Activated CD8-positive, alpha-beta memory T cell treated with anti-CD3 and anti-CD28 coated beads, Interleukin-2, amount 10 ng/mL, durations not matched to agents 7 days and 5 days (primary cell): Measurements from ENCODE around the gene MEIKIN. TPM values are rescaled to one million over a fixed set of nuclear protein-coding genes. Genes with fewer than 3 reads are reported as not detected.
"Not testable (repeated sequence)": the region's sequence is repeated elsewhere in the genome, so short reads cannot be mapped to it uniquely, and the experiment has no call there.

Source experiments
- ATAC-seq: fragments of 150-1000 bp; cut with Tn5 transposase; one replicate; pipeline ENCODE4 v1.10.0; 2021; ENCODE audit warnings: moderate library complexity
- CTCF ChIA-PET: fragments of 350-600 bp; sonication (Branson Sonifier 250); formaldehyde crosslinking; loops from one replicate; lab custom pipeline; 2021; ENCODE audit warnings: antibody characterized with exemption; lab: Charles Lee
- DNase-seq: peaks from one replicate; pipeline ENCODE4 v3.0.0-alpha.2; 2020
- H3K27ac Mint-ChIP-seq: one replicate; pipeline ENCODE4 v1.8.0; 2021; ENCODE audit warnings: mild to moderate bottlenecking, mixed read lengths
- H3K27me3 Mint-ChIP-seq: one replicate; pipeline ENCODE4 v1.8.0; 2021; ENCODE audit warnings: mixed read lengths
- H3K36me3 Mint-ChIP-seq: one replicate; pipeline ENCODE4 v1.8.0; 2021; ENCODE audit warnings: mild to moderate bottlenecking, mixed read lengths
- H3K4me1 Mint-ChIP-seq: one replicate; pipeline ENCODE4 v1.8.0; 2021; ENCODE audit warnings: mixed read lengths
- H3K4me3 Mint-ChIP-seq: one replicate; pipeline ENCODE4 v1.8.0; 2021; ENCODE audit warnings: mild to moderate bottlenecking, moderate library complexity, mixed read lengths
- H3K9me3 Mint-ChIP-seq: one replicate; pipeline ENCODE4 v1.8.0; 2022; ENCODE audit warnings: low read depth, mixed read lengths
- total RNA-seq, 2 experiments: library from RNA; stranded (reverse); gene quantifications; one replicate each; pipeline ENCODE4 v1.2.3, GENCODE V29; 2021

MEIKIN gene
- total RNA-seq, 2 experiments from 2014 or later: not detected

- ATAC-seq (no peak), DNase-seq (no peak)
- Mint-ChIP-seq H3K9me3 (peaks cover 3% of the 10 kb centered on the region), H3K4me1 (peaks cover 16% of the 10 kb centered on the region), H3K36me3 (peaks cover 29% of the 10 kb centered on the region), H3K27me3 (no peaks in the 10 kb centered on the region), H3K4me3 (no peak overlapping the region), H3K27ac (no peak overlapping the region)
- CTCF ChIA-PET: no interaction called here
Measured at GRCh38 chr5:131786900-131787692, 158.4 kb downstream of the MEIKIN start.

DNA sequence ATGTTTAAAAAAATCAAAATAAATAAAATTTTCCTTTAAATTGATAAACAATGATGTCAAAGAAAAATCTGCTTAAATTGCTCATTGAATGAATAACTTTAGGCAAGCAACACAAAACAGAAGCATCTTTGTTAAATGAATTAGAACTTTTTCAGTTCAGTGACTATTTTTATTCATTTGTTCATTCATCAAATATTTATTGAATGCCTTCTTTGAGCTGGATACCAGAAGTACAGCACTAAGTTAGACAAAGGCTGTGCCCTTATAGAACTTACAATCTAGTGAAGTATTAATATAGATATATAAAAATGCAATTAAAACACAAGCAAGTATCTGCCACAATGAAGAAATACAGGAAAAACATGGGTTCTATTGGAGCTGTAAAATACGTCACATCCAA is 159.4 kb downstream of the MEIKIN start:
- Mint-ChIP-seq H3K27ac (no peak overlapping the region), H3K27me3 (no peaks in the 10 kb centered on the region), H3K4me1 (peaks cover 16% of the 10 kb centered on the region), H3K9me3 (peaks cover 3% of the 10 kb centered on the region), H3K4me3 (no peak overlapping the region), H3K36me3 (peaks cover 32% of the 10 kb centered on the region)
- ATAC-seq: no peak
- CTCF ChIA-PET: no interaction called here
- DNase-seq: no peak

GRCh38 chr5:131783874-131784273 is 161.6 kb downstream of the MEIKIN start:
- CTCF ChIA-PET: no interaction called here
- DNase-seq (no peak), ATAC-seq (no peak)
- Mint-ChIP-seq H3K4me3 (no peak overlapping the region), H3K27ac (no peak overlapping the region), H3K9me3 (peaks cover 1% of the 10 kb centered on the region), H3K4me1 (peaks cover 6% of the 10 kb centered on the region), H3K27me3 (no peaks in the 10 kb centered on the region), H3K36me3 (peaks cover 27% of the 10 kb centered on the region)

DNA sequence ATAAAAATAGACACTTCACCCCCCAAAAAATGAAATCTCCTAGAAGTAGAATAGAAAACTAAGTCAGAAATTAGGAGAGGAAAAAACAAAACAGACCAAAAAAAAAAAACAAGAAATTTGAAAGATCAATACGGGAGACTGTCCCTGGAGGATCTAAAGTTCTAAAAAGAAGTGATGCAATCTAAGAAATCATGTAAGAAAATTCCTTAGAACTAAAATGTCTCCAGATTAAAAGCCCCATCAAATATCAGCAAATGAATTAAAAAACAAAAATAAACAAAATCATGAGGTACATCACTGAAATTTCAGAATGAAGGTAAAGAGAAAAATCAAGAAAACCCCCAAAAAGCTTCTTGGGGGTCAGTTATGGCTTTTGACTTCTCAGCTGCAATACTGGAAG is 162.1 kb downstream of the MEIKIN start:
- H3K36me3 Mint-ChIP-seq: peaks cover 25% of the 10 kb centered on the region
- H3K4me1 Mint-ChIP-seq: peaks cover 5% of the 10 kb centered on the region
- H3K27ac Mint-ChIP-seq: no peak overlapping the region
- H3K9me3 Mint-ChIP-seq: no peaks in the 10 kb centered on the region
- no peak overlapping the region for H3K4me3 Mint-ChIP-seq
- DNase-seq (no peak), ATAC-seq (no peak)
- CTCF ChIA-PET: no interaction called here
- H3K27me3 Mint-ChIP-seq: no peaks in the 10 kb centered on the region

GRCh38 chr5:131782717-131783116 is 162.7 kb downstream of the MEIKIN start:
- no peaks in the 10 kb centered on the region for H3K27me3 Mint-ChIP-seq
- no peaks in the 10 kb centered on the region for H3K9me3 Mint-ChIP-seq
- peaks cover 23% of the 10 kb centered on the region for H3K36me3 Mint-ChIP-seq
- H3K4me1 Mint-ChIP-seq: peaks cover 4% of the 10 kb centered on the region
- no peak overlapping the region for H3K27ac Mint-ChIP-seq
- CTCF ChIA-PET: no interaction called here
- H3K4me3 Mint-ChIP-seq: no peak overlapping the region
- ATAC-seq (no peak), DNase-seq (no peak)

- H3K36me3 Mint-ChIP-seq: peaks cover 25% of the 10 kb centered on the region
- H3K4me1 Mint-ChIP-seq, H3K27ac Mint-ChIP-seq, DNase-seq, H3K9me3 Mint-ChIP-seq, H3K27me3 Mint-ChIP-seq, ATAC-seq, CTCF ChIA-PET, H3K4me3 Mint-ChIP-seq: not testable (repeated sequence)
Measured at GRCh38 chr5:131778141-131778540, 167.3 kb downstream of the MEIKIN start.

DNA sequence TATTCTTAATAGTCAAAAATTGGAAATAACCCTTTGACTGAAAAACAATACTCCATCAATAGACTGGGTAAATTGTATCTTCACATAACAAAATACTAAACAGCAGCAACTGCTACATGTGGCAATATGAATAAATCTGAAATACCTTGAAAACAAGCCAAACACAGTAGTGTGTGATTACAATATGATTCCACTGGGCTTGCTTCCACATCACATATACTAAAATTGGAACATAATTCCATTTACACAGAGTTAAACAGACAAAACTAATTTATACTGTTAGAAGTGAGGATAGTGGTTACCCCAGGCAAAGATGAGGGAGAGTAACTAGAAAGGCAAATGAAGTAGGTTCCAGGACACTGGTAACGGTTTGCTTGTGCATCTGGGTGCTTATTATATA is 169.0 kb downstream of the MEIKIN start:
- DNase-seq (no peak), ATAC-seq (no peak)
- Mint-ChIP-seq H3K4me1 (peaks cover 3% of the 10 kb centered on the region), H3K4me3 (no peak overlapping the region), H3K27me3 (no peaks in the 10 kb centered on the region), H3K27ac (no peak overlapping the region), H3K9me3 (no peaks in the 10 kb centered on the region), H3K36me3 (peaks cover 15% of the 10 kb centered on the region)
- CTCF ChIA-PET: interaction anchor here (1.0 kb wide), 1 partner anchor 188 kb away, joined by 3 read pairs; no protein-coding TSS in a partner anchor

GRCh38 chr5:131774652-131775367 is 170.7 kb downstream of the MEIKIN start:
- peaks cover 9% of the 10 kb centered on the region for H3K36me3 Mint-ChIP-seq
- no peak for ATAC-seq
- no peak overlapping the region for H3K27ac Mint-ChIP-seq
- no peak overlapping the region for H3K4me3 Mint-ChIP-seq
- CTCF ChIA-PET: interaction anchor here (1.0 kb wide), 1 partner anchor 185 kb away, joined by 3 read pairs; no protein-coding TSS in a partner anchor
- H3K4me1 Mint-ChIP-seq: peaks cover 3% of the 10 kb centered on the region
- no peaks in the 10 kb centered on the region for H3K9me3 Mint-ChIP-seq
- no peaks in the 10 kb centered on the region for H3K27me3 Mint-ChIP-seq
- no peak for DNase-seq

- no peaks in the 10 kb centered on the region for H3K27me3 Mint-ChIP-seq
- H3K27ac Mint-ChIP-seq: no peak overlapping the region
- H3K4me3 Mint-ChIP-seq: no peak overlapping the region
- DNase-seq: no peak
- no peaks in the 10 kb centered on the region for H3K9me3 Mint-ChIP-seq
- peaks cover 9% of the 10 kb centered on the region for H3K36me3 Mint-ChIP-seq
- CTCF ChIA-PET: no interaction called here
- no peak for ATAC-seq
- H3K4me1 Mint-ChIP-seq: peaks cover 3% of the 10 kb centered on the region
Measured at GRCh38 chr5:131773805-131774204, 171.7 kb downstream of the MEIKIN start.

DNA sequence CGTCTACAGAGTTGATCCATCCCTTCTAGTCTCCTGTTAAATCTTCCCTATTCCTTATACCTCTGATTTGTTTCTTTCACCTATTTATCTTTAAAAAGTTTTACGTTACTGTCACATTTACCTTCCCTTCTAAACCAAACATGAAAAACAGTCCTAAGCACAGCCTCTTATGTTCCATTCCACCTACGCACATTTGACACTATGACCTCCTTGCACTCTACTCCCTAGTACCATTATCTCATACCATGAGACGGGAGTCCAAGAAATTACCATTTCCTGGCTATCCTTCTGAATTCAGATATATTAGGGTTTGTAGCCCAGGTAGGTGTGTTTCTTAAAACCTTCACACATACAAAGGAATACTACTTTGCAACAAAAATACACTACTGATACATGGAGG is 173.8 kb downstream of the MEIKIN start:
- no peak for DNase-seq
- CTCF ChIA-PET: no interaction called here
- ATAC-seq: no peak
- Mint-ChIP-seq H3K36me3 (peaks cover 9% of the 10 kb centered on the region), H3K27ac (no peak overlapping the region), H3K4me3 (no peak overlapping the region), H3K4me1 (no peaks in the 10 kb centered on the region), H3K9me3 (peaks cover 2% of the 10 kb centered on the region), H3K27me3 (no peaks in the 10 kb centered on the region)

DNA sequence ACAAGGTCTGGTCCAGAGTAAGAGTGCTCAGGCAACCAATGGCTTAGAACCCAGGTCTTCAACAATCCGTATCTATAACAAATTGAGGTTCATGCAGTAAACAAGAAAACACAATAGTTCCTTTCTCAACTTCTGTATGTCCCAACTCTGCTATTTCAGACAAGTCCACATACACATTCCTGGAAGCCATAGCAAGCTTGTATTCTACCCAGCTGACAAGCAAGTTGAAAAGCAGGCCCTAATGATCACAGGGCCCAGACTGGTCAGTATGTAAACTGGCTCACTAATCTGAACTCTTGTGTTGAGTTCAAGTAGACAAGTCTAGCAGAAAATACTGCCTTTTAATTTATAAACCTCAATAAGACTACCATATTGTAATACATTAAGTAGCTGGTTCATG is 175.5 kb downstream of the MEIKIN start:
- Mint-ChIP-seq H3K4me1 (no peaks in the 10 kb centered on the region), H3K27ac (no peak overlapping the region), H3K36me3 (peaks cover 23% of the 10 kb centered on the region), H3K9me3 (peaks cover 11% of the 10 kb centered on the region), H3K27me3 (no peaks in the 10 kb centered on the region), H3K4me3 (no peak overlapping the region)
- ATAC-seq (no peak), DNase-seq (no peak)
- CTCF ChIA-PET: no interaction called here

- Mint-ChIP-seq H3K9me3 (peaks cover 14% of the 10 kb centered on the region), H3K27ac (no peak overlapping the region), H3K27me3 (no peaks in the 10 kb centered on the region), H3K4me3 (no peak overlapping the region), H3K36me3 (peaks cover 27% of the 10 kb centered on the region), H3K4me1 (no peaks in the 10 kb centered on the region)
- CTCF ChIA-PET: no interaction called here
- ATAC-seq: no peak
- no peak for DNase-seq
Measured at GRCh38 chr5:131769336-131769735, 176.1 kb downstream of the MEIKIN start.

GRCh38 chr5:131767891-131768290 is 177.6 kb downstream of the MEIKIN start:
- no peak overlapping the region for H3K4me3 Mint-ChIP-seq
- CTCF ChIA-PET: no interaction called here
- DNase-seq (no peak), ATAC-seq (no peak)
- no peaks in the 10 kb centered on the region for H3K27me3 Mint-ChIP-seq
- H3K36me3 Mint-ChIP-seq: peaks cover 36% of the 10 kb centered on the region
- no peaks in the 10 kb centered on the region for H3K4me1 Mint-ChIP-seq
- peaks cover 16% of the 10 kb centered on the region for H3K9me3 Mint-ChIP-seq
- no peak overlapping the region for H3K27ac Mint-ChIP-seq

DNA sequence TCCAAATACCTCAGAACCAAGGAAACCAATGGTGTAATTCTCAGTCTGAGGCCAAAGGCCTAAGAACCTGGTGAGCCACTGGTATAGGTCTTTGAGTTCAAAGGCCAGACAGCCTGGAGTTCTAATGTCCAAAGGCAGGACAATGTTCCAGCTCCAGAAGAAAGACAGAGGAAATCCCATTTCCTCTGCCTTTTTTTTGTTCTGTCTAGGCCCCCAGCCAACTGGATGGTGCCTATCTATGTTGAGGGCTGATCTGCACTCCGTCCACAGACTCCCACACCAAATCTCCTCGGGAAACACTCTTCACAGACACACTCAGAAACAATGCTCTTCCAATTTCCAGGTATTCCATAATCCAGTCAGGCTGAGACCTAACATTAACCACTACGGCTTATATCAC is 178.8 kb downstream of the MEIKIN start:
- DNase-seq (no peak), ATAC-seq (no peak)
- Mint-ChIP-seq H3K4me3 (no peak overlapping the region), H3K27me3 (no peaks in the 10 kb centered on the region), H3K4me1 (no peaks in the 10 kb centered on the region), H3K9me3 (peaks cover 23% of the 10 kb centered on the region), H3K36me3 (peaks cover 45% of the 10 kb centered on the region), H3K27ac (no peak overlapping the region)
- CTCF ChIA-PET: no interaction called here
